Activated gamma-delta T cell treated with anti-CD3 and anti-CD28 coated beads, Interleukin-2, amount 50 U/mL, for 16 hours (primary cell): ENCODE data around the gene RBCK1.
A peak's percentile ranks its signal among the peaks of the same experiment; 100 is the strongest.
"Not testable (repeated sequence)": the region's sequence is repeated elsewhere in the genome, so short reads cannot be mapped to it uniquely, and the experiment has no call there.

Experiments used
- DNase-seq: peaks from one replicate; pipeline ENCODE4 v3.0.0-alpha.2; 2020; ENCODE audit warnings: low read depth

The RBCK1 gene

GRCh38 chr20:407953-408842, at the start of gene RBCK1:
TSS of gene RBCK1 (plus strand) at chr20:408299. CDS start at chr20:408758, 459 bp downstream.
- DNase-seq: peak; percentile 84

- no peak for DNase-seq
Measured at GRCh38 chr20:358891-359555, 49.1 kb upstream of the RBCK1 start.

- no peak for DNase-seq
Measured at GRCh38 chr20:361561-361960, 46.5 kb upstream of the RBCK1 start.

GRCh38 chr20:362271-363254, 45.5 kb upstream of the RBCK1 start:
- no peak for DNase-seq

GRCh38 chr20:363319-364078, 44.6 kb upstream of the RBCK1 start:
- DNase-seq: no peak

DNA sequence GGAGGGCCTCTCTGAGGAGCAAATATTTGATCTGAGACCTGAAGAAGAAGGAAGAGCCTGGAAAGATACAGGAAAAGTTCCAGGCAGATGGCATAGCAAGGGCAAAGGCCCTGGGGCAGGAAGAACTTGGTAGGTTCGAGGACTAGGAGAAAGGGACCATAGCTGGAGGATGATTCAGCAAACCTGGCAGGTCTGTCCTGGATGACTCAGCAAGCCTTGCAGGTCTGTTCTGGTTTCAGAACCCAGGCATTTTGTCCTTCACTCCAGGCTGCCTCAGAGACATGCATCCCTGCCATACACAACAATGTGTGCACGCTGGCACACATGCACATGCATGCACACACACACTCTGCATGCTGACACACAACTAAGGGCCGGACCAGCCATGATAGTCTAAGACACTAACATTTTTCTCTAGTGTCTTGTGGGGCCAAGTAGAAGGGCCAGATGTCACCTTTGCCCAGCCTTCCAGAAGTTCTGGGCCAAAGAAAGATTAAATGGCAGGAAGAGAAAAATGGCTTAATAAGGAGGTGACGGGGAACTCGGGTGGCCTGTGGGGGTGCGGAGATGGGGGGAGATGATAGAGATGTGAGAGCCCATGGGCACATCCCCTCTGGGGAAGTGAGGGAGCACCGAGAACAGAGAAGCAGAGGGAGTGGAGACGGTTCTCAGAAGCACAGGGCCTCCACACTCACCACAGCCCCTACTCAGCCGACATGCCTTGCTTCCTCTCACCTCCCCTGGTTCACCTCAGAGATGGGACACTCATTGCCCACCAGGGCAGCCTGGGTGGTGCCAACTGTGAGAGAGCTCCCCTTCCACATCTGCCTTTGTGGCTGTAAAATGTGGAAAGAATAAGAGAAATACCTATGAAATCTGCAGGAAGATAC, 42.9 kb upstream of the RBCK1 start:
- no peak for DNase-seq

- no peak for DNase-seq
Measured at GRCh38 chr20:366041-366718, 41.9 kb upstream of the RBCK1 start.

DNA sequence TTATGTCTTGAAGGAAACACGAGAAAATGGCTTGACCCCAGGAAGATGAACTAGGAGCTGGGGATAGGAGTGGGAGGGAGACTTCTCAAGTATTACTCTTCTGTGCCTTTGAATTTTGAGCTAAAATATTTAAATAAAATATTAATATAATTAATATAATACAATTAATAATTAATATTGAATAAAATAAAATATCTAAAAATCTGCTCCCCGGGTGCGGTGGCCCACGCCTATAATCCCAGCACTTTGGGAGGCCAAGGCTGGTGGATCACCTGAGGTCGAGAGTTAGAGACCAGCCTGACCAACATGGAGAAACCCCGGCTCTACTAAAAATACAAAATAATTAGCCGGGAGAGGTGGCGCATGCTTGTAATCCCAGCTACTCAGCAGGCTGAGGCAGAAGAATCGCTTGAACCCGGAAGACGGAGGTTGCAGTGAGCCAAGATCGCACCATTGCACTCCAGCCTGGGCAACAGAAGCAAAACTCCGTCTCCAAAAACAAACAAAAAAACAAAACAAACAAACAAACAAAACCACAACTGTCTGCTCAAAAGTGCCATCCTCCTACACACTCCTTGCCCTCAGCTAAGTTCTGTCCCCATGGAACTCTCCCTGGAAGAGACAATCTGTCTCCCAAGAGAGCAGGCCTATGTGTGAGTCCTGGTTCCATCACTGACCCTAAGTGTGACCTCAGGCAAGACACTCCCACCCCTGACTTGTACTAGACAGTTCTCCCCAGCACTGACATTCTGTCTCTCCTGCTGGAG, 41.2 kb upstream of the RBCK1 start:
- no peak for DNase-seq

DNA sequence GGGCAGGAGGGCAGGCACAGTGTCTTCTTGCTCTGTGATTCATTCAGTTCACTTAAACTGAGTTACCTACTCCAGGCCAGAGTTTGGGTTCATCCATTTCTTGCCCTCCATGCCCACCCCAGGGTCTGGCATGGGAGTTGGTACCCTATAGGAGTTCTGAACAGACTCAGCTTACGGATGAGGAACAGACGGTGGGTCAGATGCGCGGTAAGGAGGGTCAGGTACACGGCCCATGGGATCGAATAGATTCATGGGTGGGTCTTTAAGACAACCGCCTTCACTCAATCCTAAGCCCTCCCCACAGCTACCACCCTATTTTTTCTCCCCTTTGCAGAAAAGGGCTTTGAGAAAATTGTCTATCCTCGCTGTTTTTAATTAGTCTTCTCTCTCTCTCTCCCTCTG, 40.6 kb upstream of the RBCK1 start:
- DNase-seq: no peak

DNA sequence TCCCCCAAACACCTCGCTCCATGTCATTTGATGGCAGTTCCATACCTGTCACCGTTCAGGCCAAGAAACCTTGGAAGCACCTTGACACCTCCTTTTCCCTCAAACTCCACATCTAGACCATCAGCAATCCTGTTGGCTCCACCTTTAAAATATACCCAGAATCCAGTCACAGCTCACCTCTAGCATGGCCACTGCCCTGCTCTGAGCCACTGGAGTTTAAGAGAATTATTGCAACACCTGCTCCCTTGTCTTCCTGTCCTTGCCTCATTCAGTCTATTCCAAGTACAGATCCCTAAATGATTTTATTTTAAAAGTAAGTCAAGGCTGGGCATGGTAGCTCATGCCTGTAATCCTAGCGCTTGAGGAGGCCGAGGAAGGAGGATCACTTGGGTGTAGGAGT, 39.2 kb upstream of the RBCK1 start:
- no peak for DNase-seq

DNA sequence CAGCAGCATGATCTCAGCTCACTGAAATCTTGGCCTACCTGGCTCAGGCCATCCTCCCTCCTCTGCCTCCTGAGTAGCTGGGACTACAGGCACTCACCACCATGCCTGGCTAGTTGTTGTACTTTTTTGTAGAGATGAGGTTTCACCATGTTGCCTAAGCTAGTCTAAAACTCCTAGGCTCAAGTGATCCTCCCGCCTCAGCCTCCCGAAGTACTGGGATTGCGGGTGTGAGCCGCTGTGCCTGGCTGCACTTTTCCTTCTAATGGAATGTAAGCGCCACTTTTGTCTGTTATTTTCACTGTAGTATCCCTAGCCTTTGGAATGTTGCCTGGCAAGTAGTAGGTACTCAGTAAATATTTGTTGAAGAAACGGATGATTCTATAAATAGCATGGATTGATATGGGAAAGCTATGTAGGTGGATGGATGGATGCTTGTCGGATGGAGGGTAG, 37.9 kb upstream of the RBCK1 start:
- DNase-seq: no peak

DNA sequence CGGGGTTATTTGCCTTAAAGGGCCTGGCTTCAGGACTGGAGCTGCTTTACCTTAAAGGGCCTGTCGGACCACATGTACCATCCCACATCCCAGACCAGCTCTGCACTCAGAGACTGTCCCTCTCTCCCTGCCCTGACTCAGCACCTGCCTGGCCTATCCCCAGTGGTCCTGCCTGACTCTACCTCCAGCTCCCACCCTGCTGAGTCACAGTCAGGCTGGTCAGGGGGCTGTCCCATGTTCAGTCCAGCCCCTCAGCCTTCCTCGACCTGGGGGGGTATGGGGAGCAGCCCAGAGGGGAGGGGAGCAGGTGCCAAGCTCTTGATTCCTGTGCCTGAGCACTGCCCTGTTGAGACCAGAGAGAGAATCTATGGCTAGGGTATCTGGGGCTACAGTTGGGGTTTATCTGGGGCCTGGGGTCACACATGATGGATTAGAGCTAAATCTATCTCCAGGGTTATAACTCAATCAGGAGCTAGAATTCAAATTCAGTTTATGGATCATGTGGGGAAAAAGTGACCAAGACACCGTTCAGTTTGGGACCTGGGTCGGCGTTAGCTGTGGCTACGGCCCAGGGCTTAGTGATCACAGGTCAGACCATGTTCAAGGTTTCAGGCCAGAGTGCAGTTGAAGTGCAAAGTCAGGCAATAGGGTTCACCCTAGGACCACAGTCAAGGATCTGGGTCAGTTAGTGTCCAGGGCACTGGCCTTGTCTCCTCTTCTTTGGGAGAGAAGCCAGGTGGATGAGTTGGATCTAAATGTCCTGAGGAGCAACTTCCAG, 36.9 kb upstream of the RBCK1 start:
- DNase-seq: no peak

DNA sequence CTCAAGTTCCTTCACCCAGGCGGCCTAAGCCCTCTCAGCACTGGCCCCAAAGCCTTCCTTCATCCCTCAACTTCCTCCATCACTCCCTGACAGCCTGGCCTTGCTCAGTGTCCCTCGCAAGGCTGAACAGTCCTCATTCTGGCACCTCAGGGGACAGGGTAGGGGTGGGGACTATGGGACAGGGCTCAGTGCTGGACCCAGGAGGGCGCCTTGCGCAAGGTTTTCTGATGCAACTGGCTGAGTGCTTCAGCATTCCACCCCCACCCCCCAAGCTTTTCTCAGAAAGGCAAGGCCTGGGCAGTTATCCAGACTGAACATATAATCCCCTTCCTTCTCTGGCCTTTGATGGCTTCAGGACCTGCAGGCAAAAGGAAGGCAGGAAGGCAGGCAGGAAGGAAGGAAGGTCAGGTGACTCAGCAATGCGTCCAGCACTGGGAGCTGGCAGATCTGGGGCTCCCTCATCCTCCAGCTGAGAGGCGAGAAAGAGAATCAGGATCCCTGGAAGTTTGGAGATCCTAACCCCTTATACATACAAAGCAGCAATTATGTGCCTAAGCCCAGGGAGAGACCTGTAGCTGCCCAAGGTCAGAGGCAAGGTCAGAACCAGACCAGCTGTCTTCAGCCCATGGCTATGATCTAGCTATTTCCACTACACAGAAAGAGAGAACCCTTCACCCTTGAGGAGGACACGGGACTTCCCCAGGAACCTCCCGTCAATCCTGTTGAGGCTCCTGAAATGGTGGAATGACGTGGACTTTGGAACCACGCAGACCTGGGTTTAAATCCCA, 36.1 kb upstream of the RBCK1 start:
- no peak for DNase-seq

- DNase-seq: not testable (repeated sequence)
Measured at GRCh38 chr20:372543-373082, 35.5 kb upstream of the RBCK1 start.

DNA sequence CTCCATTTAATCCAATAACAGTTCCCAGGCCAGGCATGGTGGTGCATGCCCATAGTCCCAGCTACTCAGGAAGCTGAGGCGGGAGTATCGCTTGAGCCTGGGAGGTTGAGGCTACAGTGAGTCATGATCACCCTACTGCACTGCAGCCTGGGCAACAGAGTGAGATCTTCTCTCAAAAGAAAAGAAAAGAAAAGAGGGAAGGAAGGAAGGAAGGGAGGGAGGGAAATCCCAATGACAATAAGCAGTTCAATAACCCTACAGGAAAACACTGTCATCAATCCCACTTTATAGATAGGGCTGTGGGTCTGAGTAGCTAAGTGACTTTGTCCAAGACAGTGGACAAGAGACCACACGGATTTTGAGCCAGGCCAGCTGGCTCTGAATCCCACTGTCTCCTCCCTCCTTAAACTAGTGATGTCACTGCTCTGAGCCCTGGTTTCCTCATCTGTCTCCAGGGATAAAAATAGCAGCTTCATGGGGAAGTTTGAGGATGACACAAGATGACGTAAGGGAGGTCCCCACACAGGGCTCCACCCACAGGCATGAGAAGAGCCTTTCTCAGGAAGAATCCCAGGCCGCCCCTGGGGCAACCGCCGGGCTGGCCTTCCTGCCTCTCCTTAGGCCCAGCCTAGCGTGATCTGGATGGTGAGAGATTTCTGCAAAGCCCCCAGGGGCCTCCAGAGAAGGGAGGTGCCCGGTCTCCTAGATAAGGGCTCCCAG, 34.8 kb upstream of the RBCK1 start:
- DNase-seq: no peak

- DNase-seq: no peak
Measured at GRCh38 chr20:375265-375889, 32.7 kb upstream of the RBCK1 start.
